GM12878 (cell line): Measurements from ENCODE around the gene DNAJB14. TPM values are rescaled to one million over a fixed set of nuclear protein-coding genes. Genes with fewer than 3 reads are reported as not detected.
"Not testable (repeated sequence)": the region's sequence is repeated elsewhere in the genome, so short reads cannot be mapped to it uniquely, and the experiment has no call there.

Source experiments
- ATAC-seq: fragments of 200-7000 bp; cut with Tn5 transposase; 3 replicates; pipeline ENCODE4 v1.9.1; 2020; ENCODE audit warnings: mild to moderate bottlenecking, moderate library complexity
- BruUV-seq: library from RNA; stranded (reverse); fragments of 400-500 nt; replicated peaks from 2 replicates; lab custom pipeline; 2021; lab: Mats Ljungman, UMichigan
- CTCF ChIA-PET: fragments of 300-600 bp; sonication (Branson Sonifier 250); formaldehyde crosslinking; extraction: SDS; loops from one replicate; lab custom pipeline; 2021; ENCODE audit warnings: inconsistent platforms; lab: Yijun Ruan, JAX
- POLR2A ChIA-PET: fragments of 350-600 bp; formaldehyde crosslinking; extraction: SDS; loops from one replicate; lab custom pipeline; 2021; ENCODE audit warnings: inconsistent platforms; lab: Charles Lee
- RAD21 ChIA-PET: fragments of 300-600 bp; sonication (Branson Sonifier 250); formaldehyde crosslinking; loops from one replicate; lab custom pipeline; 2023; ENCODE audit warnings: antibody characterized with exemption; ENCODE audit not compliant: unreplicated experiment; lab: Charles Lee
- SMC1A ChIA-PET: fragments of 300-600 bp; sonication (Branson Sonifier 250); formaldehyde crosslinking; loops from one replicate; lab custom pipeline; 2023; ENCODE audit not compliant: unreplicated experiment, uncharacterized antibody; lab: Charles Lee
- DNase-seq: peaks from one replicate; pipeline ENCODE4 v3.0.0-alpha.2; 2011; ENCODE audit warnings: low read depth, low spot score
- FAIRE-seq: peaks from 3 replicates; lab custom pipeline; 2011; peaks lifted over from hg19 to GRCh38; lab: Jason Lieb, UNC
- H2AFZ ChIP-seq: 2 replicates; pipeline ENCODE4 v1.6.0; 2011; ENCODE audit warnings: low read depth, low read length, control low read depth; ENCODE audit not compliant: control insufficient read depth
- H3K27ac ChIP-seq: 2 replicates; pipeline ENCODE4 v1.5.1; 2011; ENCODE audit warnings: control low read depth; ENCODE audit not compliant: control insufficient read depth, insufficient read depth
- H3K27me3 ChIP-seq, 2 experiments: replicated peaks in 1 of 2; 2 replicates each; pipeline versions ENCODE4 v1.6.0 to v1.6.1; 2011; ENCODE audit warnings: low read length in 1 of 2; ENCODE audit not compliant: control insufficient read depth in 2 of 2, insufficient read depth in 2 of 2
- H3K36me3 ChIP-seq, 2 experiments: 2 replicates each; pipeline ENCODE4 v1.5.1; 2011; ENCODE audit warnings: low read length in 1 of 2; ENCODE audit not compliant: control insufficient read depth in 2 of 2, insufficient read depth in 2 of 2
- H3K4me1 ChIP-seq: 2 replicates; pipeline ENCODE4 v1.6.1; 2011; ENCODE audit warnings: mild to moderate bottlenecking, low read length, moderate library complexity, mixed read lengths; ENCODE audit not compliant: control insufficient read depth, insufficient read depth
- H3K4me2 ChIP-seq: 2 replicates; pipeline ENCODE4 v1.6.0; 2011; ENCODE audit warnings: control low read depth; ENCODE audit not compliant: control insufficient read depth, insufficient read depth
- H3K4me3 ChIP-seq: fragments of 200-600 bp; sonication (generic); 2 replicates; pipeline ENCODE4 v1.5.1; 2016
- H3K79me2 ChIP-seq: 2 replicates; pipeline ENCODE4 v1.6.0; 2011; ENCODE audit warnings: low read length; ENCODE audit not compliant: control insufficient read depth, insufficient read depth
- H3K9ac ChIP-seq: 2 replicates; pipeline ENCODE4 v1.8.0; 2011; ENCODE audit warnings: low read length, control low read depth, mixed read lengths; ENCODE audit not compliant: control insufficient read depth, insufficient read depth
- H3K9me3 ChIP-seq: replicated peaks from 3 replicates; pipeline ENCODE4 v1.5.1; 2011; ENCODE audit warnings: mild to moderate bottlenecking, low read length; ENCODE audit not compliant: control insufficient read depth, insufficient read depth
- H4K20me1 ChIP-seq: 2 replicates; pipeline ENCODE4 v1.6.0; 2011; ENCODE audit not compliant: control insufficient read depth, insufficient read depth
- BCL3 ChIP-seq: IDR thresholded peaks from 2 replicates; pipeline ENCODE4 v1.6.1; 2011; ENCODE audit warnings: borderline replicate concordance, low read depth, mild to moderate bottlenecking, moderate library complexity, low read length; ENCODE audit not compliant: insufficient read depth, poor library complexity, severe bottlenecking
- RUNX3 ChIP-seq: IDR thresholded peaks from 2 replicates; pipeline ENCODE4 v1.6.1; 2012; ENCODE audit warnings: low read length, inconsistent platforms
- WGBS: methylation state at CpG from one replicate; pipeline ENCODE4 v1.1.6; 2016; ENCODE audit warnings: low lambda C conversion rate; ENCODE audit not compliant: insufficient replicate concordance, insufficient coverage; ENCODE audit errors: missing lambda C conversion rate; 5-methylcytosine and 5-hydroxymethylcytosine counted together
- in situ Hi-C: fragments of 300-500 bp; cut with MboI; formaldehyde crosslinking; loops from 9 replicates; pipeline ENCODE4 v1.14.3; 2018; ENCODE audit warnings: mixed read lengths
- intact Hi-C: fragments of 100-400 bp; cut with micrococcal nuclease; formaldehyde crosslinking; loops from one replicate; pipeline ENCODE4 v1.14.2; 2022; ENCODE audit not compliant: unreplicated experiment
- polyA plus RNA-seq, 11 experiments: library from polyadenylated mRNA; depleted of rRNA in 4 of 11; unstranded in 6 of 11; stranded (reverse) in 5 of 11; fragments of >200 nt; fragmentation: Nextera tagmentation in 4 of 11; fragmentation: Illumina TruSeq in 1 of 11; extraction: Ambion mirVana in 4 of 11; extraction: Trizol in 1 of 11; gene quantifications; 1 replicate in 1 of 11; 2 replicates in 10 of 11; pipeline versions ENCODE4 v1.2.1 to v1.2.3, GENCODE V29; 2011 to 2016; ENCODE audit warnings: inconsistent platforms in 2 of 11, missing spikeins in 2 of 11, low read depth in 1 of 11
- total RNA-seq, 4 experiments: library from RNA; depleted of rRNA in 3 of 4; stranded (reverse); fragments of >200 nt in 3 of 4; fragmentation: Illumina TruSeq in 1 of 4; extraction: Trizol in 1 of 4; gene quantifications; 2 replicates each; pipeline versions ENCODE4 v1.2.1 to v1.2.3, GENCODE V29; 2013 to 2021

Gene DNAJB14
- total and polyA plus RNA-seq, 10 of the 15 experiments (the other 5 are each of a cell fraction or from before 2014, with no cell fraction given), result 9.5 to 49.2 (median 27.8) TPM

- intact Hi-C loops, SMC1A ChIA-PET, FAIRE-seq: not testable (repeated sequence)
Observed at GRCh38 chr4:99958207-99958606, 11.8 kb upstream of the DNAJB14 start.

GRCh38 chr4:99950913-99951254 is 4.5 kb upstream of the DNAJB14 start:
- peak overlapping the region; percentile 57 for H3K4me2 ChIP-seq
- H3K4me3 ChIP-seq, result peak overlapping the region; percentile 78
- peak overlapping the region; percentile 92 for H2AFZ ChIP-seq
- ChIA-PET POLR2A (interaction anchor here (0.8 to 5.1 kb wide), 8 partner anchors 11 to 515 kb away, joined by 3 to 23 read pairs (median 3); partner anchors contain the start of gene LAMTOR3), RAD21 (interaction anchor here (0.6 to 6.2 kb wide), 12 partner anchors 11 to 388 kb away, joined by 3 to 95 read pairs (median 3); partner anchors contain the start of gene LAMTOR3), CTCF (interaction anchor here (0.9 to 2.2 kb wide), 10 partner anchors 9 to 387 kb away, joined by 3 to 8 read pairs (median 4); partner anchors contain the start of gene TRMT10A), SMC1A (interaction anchor here (0.8 to 2.6 kb wide), 7 partner anchors 10 to 140 kb away, joined by 3 to 14 read pairs (median 5); partner anchors contain the start of gene LAMTOR3)
- H3K36me3 ChIP-seq, result no peaks in the 10 kb centered on the region
- no TSS peak for BruUV-seq
- H3K79me2 ChIP-seq, result peaks cover 40% of the 10 kb centered on the region
- no peaks in the 10 kb centered on the region for H3K27me3 ChIP-seq
- intact Hi-C loops, result loop anchor here (2.0 kb wide), 1 partner anchor 32 kb away; no protein-coding TSS in a partner anchor
- in situ Hi-C loops, result no loop called here
- H3K27ac ChIP-seq, result peak overlapping the region; percentile 69
- peaks cover 7% of the 10 kb centered on the region; the same call in 1 of the 2 replicates for H3K4me1 ChIP-seq
- H3K9me3 ChIP-seq, result no peaks in the 10 kb centered on the region
- ATAC-seq (no peak), FAIRE-seq (no peak), DNase-seq (no peak)
- TF ChIP-seq RUNX3 (no peak), BCL3 (peak; percentile 52)
- 1% methylated on average over 8 of the region's 8 CpGs for WGBS
- no peaks in the 10 kb centered on the region for H4K20me1 ChIP-seq
- H3K9ac ChIP-seq, result peak overlapping the region; percentile 75

More at GRCh38 chr4:99958207-99958606, 11.8 kb upstream of the DNAJB14 start:
- WGBS, result 76% methylated on average over 3 of the region's 3 CpGs
- POLR2A ChIA-PET, H3K4me3 ChIP-seq, H2AFZ ChIP-seq, H3K36me3 ChIP-seq, ATAC-seq, BruUV-seq, H3K9me3 ChIP-seq, in situ Hi-C loops, H3K4me2 ChIP-seq, CTCF ChIA-PET, H3K9ac ChIP-seq, H3K27me3 ChIP-seq, RAD21 ChIA-PET, H4K20me1 ChIP-seq, H3K27ac ChIP-seq, DNase-seq, H3K4me1 ChIP-seq, H3K79me2 ChIP-seq: not testable (repeated sequence)
